ENCODE measurements around the gene PTH2R.

DNA sequence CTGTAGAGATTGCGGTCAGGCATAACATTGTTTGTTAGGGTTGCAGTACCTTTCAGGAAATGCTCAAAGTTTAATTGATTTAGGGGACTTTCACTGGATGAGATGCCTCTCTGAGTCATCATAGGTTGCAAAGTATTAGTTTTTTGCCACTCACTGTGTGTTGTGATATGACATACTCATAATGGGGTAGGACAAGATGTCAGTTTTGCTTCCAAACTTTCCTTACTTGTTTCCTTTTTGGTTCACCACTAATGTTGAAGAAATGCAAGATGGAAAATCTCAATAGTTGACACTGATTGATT is 35.0 kb upstream of the PTH2R start:
- no peak for TF ChIP-seq CTCF (IDR thresholded peaks at IDR 0.05)
- no peak for TF ChIP-seq POLR2A (IDR thresholded peaks at IDR 0.05)

Data from breast epithelium (tissue), 3 donors.